GM23338 (cell line): ENCODE results near the gene CPXM2.

ENCODE experiments used
- CREB1 ChIP-seq: fragments of 250-450 bp; sonication (Bioruptor Pico); IDR thresholded peaks from 2 replicates; pipeline ENCODE4 v1.5.0; 2020; ENCODE audit warnings: low read depth, mild to moderate bottlenecking, moderate library complexity
- CTCF ChIP-seq, 2 experiments: fragments of 200-600 bp in 1 of 2; sonication (generic) in 1 of 2; conservative IDR thresholded peaks; 2 replicates each; pipeline versions ENCODE4 v1.5.1 to v1.6.1; 2016 to 2017; ENCODE audit warnings: antibody characterized with exemption in 2 of 2, low read depth in 2 of 2, mild to moderate bottlenecking in 2 of 2, moderate library complexity in 1 of 2
- ETS1 ChIP-seq: IDR thresholded peaks from 2 replicates; pipeline ENCODE4 v1.6.1; 2016; ENCODE audit warnings: antibody characterized with exemption
- EZH2 ChIP-seq: fragments of 200-600 bp; sonication (generic); IDR thresholded peaks from one replicate; pipeline ENCODE4 v1.8.0; 2017; ENCODE audit warnings: antibody characterized with exemption, mild to moderate bottlenecking, low read depth; ENCODE audit not compliant: unreplicated experiment
- EZH2phosphoT487 ChIP-seq: fragments of 200-600 bp; sonication (generic); IDR thresholded peaks from one replicate; pipeline ENCODE4 v1.8.1; 2018; ENCODE audit warnings: antibody characterized with exemption; ENCODE audit not compliant: unreplicated experiment
- JUNB ChIP-seq: IDR thresholded peaks from one replicate; pipeline ENCODE4 v1.6.1; 2016; ENCODE audit warnings: antibody characterized with exemption; ENCODE audit not compliant: unreplicated experiment
- NANOG ChIP-seq: IDR thresholded peaks from 2 replicates; pipeline ENCODE4 v1.6.1; 2016; ENCODE audit warnings: antibody characterized with exemption, borderline replicate concordance
- POLR2AphosphoS5 ChIP-seq: IDR thresholded peaks from 2 replicates; pipeline ENCODE4 v1.6.1; 2016; ENCODE audit warnings: antibody characterized with exemption, low read depth
- REST ChIP-seq: IDR thresholded peaks from one replicate; pipeline ENCODE4 v1.6.1; 2018; ENCODE audit warnings: antibody characterized with exemption; ENCODE audit not compliant: unreplicated experiment
- STAT1 ChIP-seq: IDR thresholded peaks from one replicate; pipeline ENCODE4 v1.6.1; 2016; ENCODE audit warnings: antibody characterized with exemption; ENCODE audit not compliant: unreplicated experiment
- ZNF331 ChIP-seq: fragments of 250-450 bp; sonication (Bioruptor Pico); IDR thresholded peaks from 2 replicates; pipeline ENCODE4 v1.5.0; 2020; ENCODE audit warnings: low read depth, mild to moderate bottlenecking, moderate library complexity
- ZNF462 ChIP-seq: fragments of 250-450 bp; sonication (Bioruptor Pico); IDR thresholded peaks from 2 replicates; pipeline ENCODE4 v1.5.0; 2020; ENCODE audit warnings: mild to moderate bottlenecking, moderate library complexity

DNA sequence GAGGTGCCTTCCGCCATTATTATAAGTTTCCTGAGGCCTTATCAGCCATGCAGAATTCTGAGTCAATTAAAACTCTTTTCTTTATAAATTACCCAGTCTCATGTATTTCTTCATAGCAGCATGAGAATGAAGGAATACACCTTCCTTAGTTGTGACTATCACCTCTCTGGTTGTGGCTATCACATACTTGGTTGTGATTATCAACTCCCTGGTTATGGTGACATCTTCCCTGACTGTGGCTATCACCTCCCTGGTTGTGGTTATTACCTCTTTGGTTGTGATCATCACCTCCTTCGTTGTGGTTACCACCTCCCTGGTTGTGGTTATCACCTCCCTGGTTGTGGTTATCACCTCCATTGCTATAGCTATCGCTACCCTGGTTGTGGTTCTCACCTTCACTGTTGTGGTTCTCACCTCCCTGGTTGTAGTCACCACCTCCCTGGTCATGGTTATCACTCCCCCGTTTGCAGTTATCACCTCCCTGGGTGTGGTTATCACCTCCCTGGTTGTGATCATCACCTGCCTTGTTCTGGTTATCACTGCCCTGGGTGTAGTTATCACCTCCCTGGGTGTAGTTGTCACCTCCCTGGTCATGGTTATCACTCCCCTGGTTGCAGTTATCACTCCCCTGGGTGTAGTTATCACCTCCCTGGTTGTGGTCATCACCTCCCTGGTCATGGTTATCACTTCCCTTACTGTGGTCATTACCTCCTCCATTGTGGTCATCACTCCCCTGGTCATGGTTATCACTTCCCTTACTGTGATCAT lies 119.5 kb downstream of the CPXM2 start:
- no peak for TF ChIP-seq CTCF (conservative IDR thresholded peaks at IDR 0.05; ENCODE audit: low read depth in 2 of 2)
- TF ChIP-seq REST: no peak
- no peak for TF ChIP-seq EZH2
- TF ChIP-seq POLR2AphosphoS5: no peak
- no peak for TF ChIP-seq JUNB
- no peak for TF ChIP-seq EZH2phosphoT487
- no peak for TF ChIP-seq ETS1
- no peak for TF ChIP-seq NANOG
- no peak for TF ChIP-seq ZNF331
- no peak for TF ChIP-seq ZNF462 (CRISPR knock-in tag)
- no peak for TF ChIP-seq CREB1 (CRISPR knock-in tag)
- no peak for TF ChIP-seq STAT1
